ENCODE results near the gene EFNA5.

- TF ChIP-seq CTCF (IDR thresholded peaks at IDR 0.05) (no peak), POLR2A (IDR thresholded peaks at IDR 0.05) (no peak)
Observed at GRCh38 chr5:107469485-107470294, 201.0 kb downstream of the EFNA5 start.
